Measurements from ENCODE around the gene COL18A1.

DNA sequence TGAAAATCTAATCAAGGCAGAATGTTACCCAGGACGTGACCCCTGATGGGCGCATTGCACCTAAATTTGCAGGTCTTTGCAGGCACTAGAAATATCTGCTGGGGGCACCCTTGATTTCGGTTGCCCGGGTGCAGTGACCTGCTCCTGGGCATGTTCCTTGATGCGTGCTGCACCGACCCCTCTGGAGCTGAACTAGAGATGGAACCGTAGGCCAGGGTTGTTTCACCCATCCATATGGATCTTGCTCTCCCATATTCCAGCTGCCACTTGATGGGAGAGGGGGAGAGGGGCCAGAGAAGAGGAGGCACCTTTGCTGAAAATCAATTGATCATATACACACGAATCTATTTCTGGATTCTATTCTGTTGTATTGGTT, 8.4 kb upstream of the COL18A1 start:
- TF ChIP-seq, protein P1, sequence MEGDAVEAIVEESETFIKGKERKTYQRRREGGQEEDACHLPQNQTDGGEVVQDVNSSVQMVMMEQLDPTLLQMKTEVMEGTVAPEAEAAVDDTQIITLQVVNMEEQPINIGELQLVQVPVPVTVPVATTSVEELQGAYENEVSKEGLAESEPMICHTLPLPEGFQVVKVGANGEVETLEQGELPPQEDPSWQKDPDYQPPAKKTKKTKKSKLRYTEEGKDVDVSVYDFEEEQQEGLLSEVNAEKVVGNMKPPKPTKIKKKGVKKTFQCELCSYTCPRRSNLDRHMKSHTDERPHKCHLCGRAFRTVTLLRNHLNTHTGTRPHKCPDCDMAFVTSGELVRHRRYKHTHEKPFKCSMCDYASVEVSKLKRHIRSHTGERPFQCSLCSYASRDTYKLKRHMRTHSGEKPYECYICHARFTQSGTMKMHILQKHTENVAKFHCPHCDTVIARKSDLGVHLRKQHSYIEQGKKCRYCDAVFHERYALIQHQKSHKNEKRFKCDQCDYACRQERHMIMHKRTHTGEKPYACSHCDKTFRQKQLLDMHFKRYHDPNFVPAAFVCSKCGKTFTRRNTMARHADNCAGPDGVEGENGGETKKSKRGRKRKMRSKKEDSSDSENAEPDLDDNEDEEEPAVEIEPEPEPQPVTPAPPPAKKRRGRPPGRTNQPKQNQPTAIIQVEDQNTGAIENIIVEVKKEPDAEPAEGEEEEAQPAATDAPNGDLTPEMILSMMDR (IDR thresholded peaks at IDR 0.05 in 4 of 5, conservative IDR thresholded peaks at IDR 0.05 in 1 of 5), result no peak
- TF ChIP-seq POLR2A (IDR thresholded peaks at IDR 0.05), result no peak
